ENCODE measurements around the gene CYP4F22. TPM values are rescaled to one million over a fixed set of nuclear protein-coding genes. Genes with fewer than 3 reads are reported as not detected.
A peak's percentile ranks its signal among the peaks of the same experiment; 100 is the strongest.

Gene CYP4F22
- 1 to 10 TPM in 1 of 6 donors, under 1 TPM in 4, not detected in 1; 0.11 to 3.1 (median 0.20) TPM for total RNA-seq

DNA sequence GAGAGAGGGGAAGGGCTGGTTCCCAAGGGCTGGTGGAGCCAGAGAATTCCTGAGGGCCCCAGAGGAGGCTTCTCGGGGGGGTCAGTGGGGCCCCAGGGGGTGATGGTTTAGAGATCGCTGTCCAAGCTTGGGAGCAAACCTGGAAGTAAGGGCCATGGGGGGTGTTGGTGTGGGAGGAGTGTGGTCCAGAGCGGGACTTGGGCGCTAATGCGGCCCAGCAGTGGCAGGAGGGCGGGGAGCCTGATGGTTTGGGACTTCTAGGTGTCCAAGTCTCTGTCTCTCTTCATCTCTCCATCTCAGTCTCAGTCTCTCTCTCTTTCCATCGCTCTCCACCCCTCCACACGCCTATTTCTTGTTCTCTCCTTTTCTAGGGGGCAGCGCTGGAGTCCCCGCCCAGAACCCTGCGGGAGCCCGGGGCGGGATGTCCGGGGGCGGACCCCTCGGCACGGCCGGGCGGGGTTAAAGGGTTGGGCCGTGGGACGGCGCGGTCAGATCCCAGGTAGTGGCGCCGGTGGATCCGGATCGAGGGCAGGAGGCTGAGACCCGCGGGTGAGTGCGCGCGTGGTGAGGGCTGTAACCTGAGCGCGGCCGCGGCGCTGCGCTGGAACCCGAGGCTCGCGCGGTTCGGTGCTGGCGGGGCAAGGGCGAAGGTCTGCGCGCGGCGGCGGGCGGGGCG lies at the start of gene CYP4F22:
Gene CYP4F22, plus strand, starts transcription at position 491 of the 676 bp plus-strand sequence. CDS start 16,812 bp downstream, outside the sequence.
- ATAC-seq (ENCODE audit: low FRiP score in 2 of 2) (peak in 1 of 2 donors; percentile 38), DNase-seq (peak in 1 of 2 donors; percentile 80)
- WGBS, 2 donors: 6 to 18% methylated on average over 17 to 49 of the region's 52 CpGs
- Histone ChIP-seq H3K27me3 (peaks cover 0 to 17% (median 8%) of the 10 kb centered on the region in 4 donors), H3K27ac (no peak within 1 kb of the TSS), H3K4me1 (peaks cover 0 to 12% (median 4%) of the 10 kb centered on the region in 4 donors), H3K4me3 (peak within 1 kb of the TSS in 3 of 4 donors; percentile 19 to 34 (median 30)), H3K36me3 (no peaks in the 10 kb centered on the region), H3K9me3 (no peaks in the 10 kb centered on the region)
- TF ChIP-seq POLR2AphosphoS5 (IDR thresholded peaks at IDR 0.05): no peak
- no peak for TF ChIP-seq POLR2A (IDR thresholded peaks at IDR 0.05)
- TF ChIP-seq, protein P1, sequence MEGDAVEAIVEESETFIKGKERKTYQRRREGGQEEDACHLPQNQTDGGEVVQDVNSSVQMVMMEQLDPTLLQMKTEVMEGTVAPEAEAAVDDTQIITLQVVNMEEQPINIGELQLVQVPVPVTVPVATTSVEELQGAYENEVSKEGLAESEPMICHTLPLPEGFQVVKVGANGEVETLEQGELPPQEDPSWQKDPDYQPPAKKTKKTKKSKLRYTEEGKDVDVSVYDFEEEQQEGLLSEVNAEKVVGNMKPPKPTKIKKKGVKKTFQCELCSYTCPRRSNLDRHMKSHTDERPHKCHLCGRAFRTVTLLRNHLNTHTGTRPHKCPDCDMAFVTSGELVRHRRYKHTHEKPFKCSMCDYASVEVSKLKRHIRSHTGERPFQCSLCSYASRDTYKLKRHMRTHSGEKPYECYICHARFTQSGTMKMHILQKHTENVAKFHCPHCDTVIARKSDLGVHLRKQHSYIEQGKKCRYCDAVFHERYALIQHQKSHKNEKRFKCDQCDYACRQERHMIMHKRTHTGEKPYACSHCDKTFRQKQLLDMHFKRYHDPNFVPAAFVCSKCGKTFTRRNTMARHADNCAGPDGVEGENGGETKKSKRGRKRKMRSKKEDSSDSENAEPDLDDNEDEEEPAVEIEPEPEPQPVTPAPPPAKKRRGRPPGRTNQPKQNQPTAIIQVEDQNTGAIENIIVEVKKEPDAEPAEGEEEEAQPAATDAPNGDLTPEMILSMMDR (IDR thresholded peaks at IDR 0.05): no peak
- no peak for TF ChIP-seq EP300 (IDR thresholded peaks at IDR 0.05)

- Histone ChIP-seq H3K4me3 (no peak overlapping the region), H3K4me1 (peaks cover 2 to 29% (median 9%) of the 10 kb centered on the region in 4 donors), H3K27me3 (peaks cover 0 to 5% (median 2%) of the 10 kb centered on the region in 4 donors), H3K27ac (no peak overlapping the region), H3K9me3 (no peaks in the 10 kb centered on the region), H3K36me3 (peaks cover 0 to 21% (median 2%) of the 10 kb centered on the region in 4 donors)
- no peak for ATAC-seq (ENCODE audit: low FRiP score in 2 of 2)
- WGBS, 2 donors: 91 to 94% methylated on average over 2 of the region's 2 CpGs
- DNase-seq: no peak
- TF ChIP-seq EP300 (IDR thresholded peaks at IDR 0.05) (no peak), POLR2AphosphoS5 (IDR thresholded peaks at IDR 0.05) (no peak), POLR2A (IDR thresholded peaks at IDR 0.05) (no peak)
- TF ChIP-seq, protein P1 (IDR thresholded peaks at IDR 0.05): no peak
Measured at GRCh38 chr19:15461694-15462093, 46.6 kb upstream of the CYP4F22 start.

GRCh38 chr19:15463861-15464371 lies 44.4 kb upstream of the CYP4F22 start:
- ATAC-seq (ENCODE audit: low FRiP score in 2 of 2): peak; percentile 64 to 66
- no peaks in the 10 kb centered on the region for H3K9me3 ChIP-seq
- H3K4me1 ChIP-seq: peaks cover 0 to 22% (median 9%) of the 10 kb centered on the region in 4 donors
- DNase-seq: peak; percentile 62 to 82
- H3K36me3 ChIP-seq: peaks cover 0 to 11% (median 2%) of the 10 kb centered on the region in 4 donors
- H3K4me3 ChIP-seq: peak overlapping the region; percentile 31 to 63 (median 52)
- TF ChIP-seq, protein P1 (IDR thresholded peaks at IDR 0.05): no peak
- TF ChIP-seq POLR2AphosphoS5 (IDR thresholded peaks at IDR 0.05): peak; percentile 24 to 26
- TF ChIP-seq EP300 (IDR thresholded peaks at IDR 0.05): no peak
- peak in 1 of 4 donors; percentile 6 for TF ChIP-seq POLR2A (IDR thresholded peaks at IDR 0.05)
- H3K27me3 ChIP-seq: peaks cover 0 to 4% (median 0%) of the 10 kb centered on the region in 4 donors
- peak overlapping the region; percentile 65 to 89 (median 87) for H3K27ac ChIP-seq
- 20 to 33% methylated on average over 1 to 22 of the region's 25 CpGs for WGBS, 2 donors

DNA sequence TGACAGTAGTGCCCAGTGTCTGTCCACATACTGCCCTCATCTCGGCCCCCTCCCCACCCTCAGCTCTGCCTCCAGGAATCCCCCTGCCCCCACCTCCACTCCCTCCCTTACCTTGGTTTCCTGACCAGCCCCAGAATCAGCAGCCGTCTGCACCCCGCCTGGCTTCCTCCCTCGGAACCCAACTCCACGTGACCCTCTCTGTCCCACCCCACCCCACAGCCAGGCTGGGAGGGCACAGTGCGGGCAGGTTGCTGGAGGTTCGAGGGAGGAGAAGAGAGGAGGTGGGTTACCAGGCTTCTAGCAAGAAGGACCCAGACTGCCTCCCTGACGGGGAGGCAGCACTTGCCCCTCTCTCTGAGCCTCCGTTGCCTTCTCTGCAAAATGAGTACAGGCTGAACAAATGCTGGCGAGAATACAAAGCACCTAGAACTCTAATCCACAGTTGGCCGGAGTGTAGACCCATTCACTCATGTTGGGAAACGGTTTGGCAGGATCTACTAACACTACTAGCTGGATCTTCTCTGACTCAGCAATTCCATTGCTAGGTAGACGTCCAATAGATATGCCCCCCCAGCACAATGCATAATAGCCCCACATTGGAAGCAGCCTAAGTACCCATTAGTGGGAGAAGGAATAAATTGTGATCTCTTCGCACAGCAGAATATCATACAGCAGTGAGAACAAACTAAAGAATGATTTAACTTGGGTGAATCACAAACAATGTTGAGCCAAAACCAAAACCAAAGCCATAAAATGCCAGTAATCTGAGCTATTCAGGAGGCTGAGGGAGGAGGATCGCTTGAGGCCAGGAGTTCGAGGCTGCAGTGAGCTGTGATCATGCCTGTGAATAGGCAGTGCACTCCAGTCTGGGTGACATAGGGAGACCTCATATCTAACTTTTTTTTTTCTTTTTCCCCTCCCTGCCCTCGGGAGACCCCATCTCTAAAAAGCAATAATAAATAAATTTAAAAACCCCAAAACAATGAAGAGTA lies 43.6 kb upstream of the CYP4F22 start, which contains the start of gene RASAL3:
Gene RASAL3, minus strand, starts transcription at position 151 of the 992 bp plus-strand sequence. CDS start 186 bp downstream, outside the sequence.
- DNase-seq (peak; percentile 53 to 61), ATAC-seq (ENCODE audit: low FRiP score in 2 of 2) (peak in 1 of 2 donors; percentile 51)
- 28 to 40% methylated on average over 11 to 17 of the region's 17 CpGs for WGBS, 2 donors
- H3K4me1 ChIP-seq: peaks cover 6 to 28% (median 15%) of the 10 kb centered on the region in 4 donors
- H3K9me3 ChIP-seq: no peaks in the 10 kb centered on the region
- peak within 1 kb of the TSS; percentile 65 to 89 (median 87) for H3K27ac ChIP-seq
- peak within 1 kb of the TSS; percentile 31 to 63 (median 52) for H3K4me3 ChIP-seq
- H3K36me3 ChIP-seq: peaks cover 0 to 9% (median 2%) of the 10 kb centered on the region in 4 donors
- TF ChIP-seq EP300 (IDR thresholded peaks at IDR 0.05) (no peak), POLR2A (IDR thresholded peaks at IDR 0.05) (no peak), POLR2AphosphoS5 (IDR thresholded peaks at IDR 0.05) (peak in 1 of 2 donors; percentile 32)
- TF ChIP-seq, protein P1 (IDR thresholded peaks at IDR 0.05): no peak
- H3K27me3 ChIP-seq: peaks cover 0 to 7% (median 4%) of the 10 kb centered on the region in 4 donors
